WERI-Rb-1 (cell line): ENCODE data around the gene MYLK.

ENCODE experiments used
- DNase-seq: peaks from one replicate; pipeline ENCODE4 v3.0.0-alpha.2; 2020
- H3K27ac ChIP-seq: fragments of 250-450 bp; sonication (Bioruptor Pico); 2 replicates; pipeline ENCODE4 v1.5.1; 2020; ENCODE audit warnings: mild to moderate bottlenecking, moderate library complexity
- H3K27me3 ChIP-seq: fragments of 250-450 bp; sonication (Bioruptor Pico); 2 replicates; pipeline ENCODE4 v1.5.1; 2021; ENCODE audit warnings: mild to moderate bottlenecking, low read depth, moderate library complexity; ENCODE audit not compliant: insufficient read depth, severe bottlenecking
- H3K36me3 ChIP-seq: fragments of 250-450 bp; sonication (Bioruptor Pico); 2 replicates; pipeline ENCODE4 v1.5.1; 2020; ENCODE audit warnings: mild to moderate bottlenecking, moderate library complexity
- H3K4me3 ChIP-seq: 2 replicates; pipeline ENCODE4 v1.5.1; 2011; ENCODE audit warnings: low read depth, mild to moderate bottlenecking, control low read depth, low read length
- H3K9me3 ChIP-seq: fragments of 250-450 bp; sonication (Bioruptor Pico); 2 replicates; pipeline ENCODE4 v1.5.1; 2021; ENCODE audit warnings: mild to moderate bottlenecking, moderate library complexity; ENCODE audit not compliant: severe bottlenecking
- CTCF ChIP-seq: IDR thresholded peaks from 2 replicates; pipeline ENCODE4 v1.5.1; 2011; ENCODE audit warnings: low read depth, mild to moderate bottlenecking, control low read depth, inconsistent platforms, low read length

The MYLK gene

GRCh38 chr3:123795471-123796251 lies 88.5 kb downstream of the MYLK start:
- Histone ChIP-seq H3K9me3 (no peaks in the 10 kb centered on the region), H3K27me3 (no peaks in the 10 kb centered on the region), H3K36me3 (no peaks in the 10 kb centered on the region), H3K27ac (no peak overlapping the region), H3K4me3 (no peak overlapping the region)
- no peak for TF ChIP-seq CTCF
- no peak for DNase-seq

- Histone ChIP-seq H3K27me3 (no peaks in the 10 kb centered on the region), H3K4me3 (no peak overlapping the region), H3K36me3 (no peaks in the 10 kb centered on the region), H3K27ac (no peak overlapping the region), H3K9me3 (no peaks in the 10 kb centered on the region)
- DNase-seq, result no peak
- TF ChIP-seq CTCF, result no peak
Measured at GRCh38 chr3:123793425-123793824, 90.7 kb downstream of the MYLK start.

GRCh38 chr3:123792473-123793201 lies 91.5 kb downstream of the MYLK start:
- no peak for TF ChIP-seq CTCF
- no peaks in the 10 kb centered on the region for H3K9me3 ChIP-seq
- no peak overlapping the region for H3K27ac ChIP-seq
- no peak overlapping the region for H3K4me3 ChIP-seq
- DNase-seq, result no peak
- H3K27me3 ChIP-seq, result no peaks in the 10 kb centered on the region
- no peaks in the 10 kb centered on the region for H3K36me3 ChIP-seq

- Histone ChIP-seq H3K27me3 (no peaks in the 10 kb centered on the region), H3K36me3 (no peaks in the 10 kb centered on the region), H3K9me3 (no peaks in the 10 kb centered on the region), H3K4me3 (no peak overlapping the region), H3K27ac (no peak overlapping the region)
- TF ChIP-seq CTCF, result no peak
- DNase-seq, result no peak
Measured at GRCh38 chr3:123791898-123792297, 92.2 kb downstream of the MYLK start.

GRCh38 chr3:123791417-123791816 lies 92.7 kb downstream of the MYLK start:
- Histone ChIP-seq H3K36me3 (no peaks in the 10 kb centered on the region), H3K27ac (no peak overlapping the region), H3K4me3 (no peak overlapping the region), H3K27me3 (no peaks in the 10 kb centered on the region), H3K9me3 (no peaks in the 10 kb centered on the region)
- no peak for DNase-seq
- TF ChIP-seq CTCF, result no peak
